Kidney (tissue), 14 donors: ENCODE results near the gene SORCS2. TPM values are rescaled to one million over a fixed set of nuclear protein-coding genes. Genes with fewer than 3 reads are reported as not detected.
A peak's percentile ranks its signal among the peaks of the same experiment; 100 is the strongest.

Experiments
- DNase-seq, 5 donors: peaks; one replicate each; pipeline ENCODE4 v3.0.0-alpha.2; 2013 to 2020
- FAIRE-seq: peaks from 2 replicates; lab custom pipeline; 2012; peaks lifted over from hg19 to GRCh38; lab: Jason Lieb, UNC
- H3K27ac ChIP-seq, 2 donors: one replicate each; pipeline ENCODE4 v1.7.0; 2013; ENCODE audit warnings: low read depth in 2 of 2, low read length in 2 of 2, inconsistent platforms in 1 of 2
- H3K27me3 ChIP-seq: one replicate; pipeline ENCODE4 v1.7.1; 2013; ENCODE audit warnings: low read length, inconsistent platforms; ENCODE audit not compliant: control insufficient read depth, insufficient read depth
- H3K36me3 ChIP-seq, 3 donors: one replicate each; pipeline versions ENCODE4 v1.7.0 to v1.7.1; 2013; ENCODE audit warnings: low read length in 3 of 3, control low read depth in 1 of 3, inconsistent platforms in 1 of 3; ENCODE audit not compliant: insufficient read depth in 3 of 3, control insufficient read depth in 2 of 3
- H3K4me1 ChIP-seq, 3 donors: one replicate each; pipeline versions ENCODE4 v1.7.0 to v1.7.1; 2013; ENCODE audit warnings: low read length in 3 of 3, inconsistent platforms in 1 of 3, low read depth in 1 of 3; ENCODE audit not compliant: control insufficient read depth in 2 of 3, insufficient read depth in 2 of 3
- H3K4me3 ChIP-seq, 3 donors: one replicate each; pipeline versions ENCODE4 v1.7.0 to v1.8.1; 2013; ENCODE audit warnings: low read length in 3 of 3, control low read depth in 1 of 3, inconsistent platforms in 1 of 3
- H3K9ac ChIP-seq, 3 donors: one replicate each; pipeline versions ENCODE4 v1.7.0 to v1.7.1; 2013; ENCODE audit warnings: low read length in 3 of 3, control low read depth in 1 of 3, inconsistent platforms in 1 of 3
- H3K9me3 ChIP-seq, 3 donors: one replicate each; pipeline versions ENCODE4 v1.7.0 to v1.7.1; 2013; ENCODE audit warnings: low read length in 3 of 3, control low read depth in 1 of 3, inconsistent platforms in 1 of 3; ENCODE audit not compliant: control insufficient read depth in 2 of 3, insufficient read depth in 1 of 3
- intact Hi-C: fragments of 100-400 bp; cut with DNase I; formaldehyde crosslinking; loops from one replicate; pipeline ENCODE4 v1.11.1; 2022
- polyA plus RNA-seq: library from polyadenylated mRNA; stranded (reverse); fragments of 350-450 nt; fragmentation: Illumina TruSeq; extraction: RNeasy Lipid Tissue Mini Kit (QIAGEN cat#74804); gene quantifications from one replicate; pipeline ENCODE4 v1.2.3, GENCODE V29; 2014; ENCODE audit warnings: low read depth, low replicate concordance; ENCODE audit not compliant: insufficient read depth
- total RNA-seq: library from RNA; stranded (reverse); fragmentation: NEBNext Ultra II Directional; extraction: Animal tissue kit (Norgen Biotek cat#: 25700); gene quantifications from one replicate; pipeline ENCODE4 v1.2.1, GENCODE V29; 2021
- TF ChIP-seq, protein P1 (sequence below): IDR thresholded peaks from 3 replicates; pipeline ENCODE4 v1.5.1; 2012; ENCODE audit warnings: mild to moderate bottlenecking, moderate library complexity, borderline replicate concordance; ENCODE audit not compliant: insufficient read depth; ENCODE audit errors: extremely low read depth
- donor health status: control.
- donor health status: control.
- donor health status: control.
- donor health status: control.
- donor health status: control.
- donor health status: DM: yes; HTN: yes; CAD: no.
- donor health status: Normal renal cell carcinoma (clear cell type).

The SORCS2 gene
- total and polyA plus RNA-seq, 2 donors from 2014 or later = 6.1 to 9.1 TPM

GRCh38 chr4:7190278-7190594 lies 2.1 kb upstream of the SORCS2 start:
- TF ChIP-seq, protein P1, sequence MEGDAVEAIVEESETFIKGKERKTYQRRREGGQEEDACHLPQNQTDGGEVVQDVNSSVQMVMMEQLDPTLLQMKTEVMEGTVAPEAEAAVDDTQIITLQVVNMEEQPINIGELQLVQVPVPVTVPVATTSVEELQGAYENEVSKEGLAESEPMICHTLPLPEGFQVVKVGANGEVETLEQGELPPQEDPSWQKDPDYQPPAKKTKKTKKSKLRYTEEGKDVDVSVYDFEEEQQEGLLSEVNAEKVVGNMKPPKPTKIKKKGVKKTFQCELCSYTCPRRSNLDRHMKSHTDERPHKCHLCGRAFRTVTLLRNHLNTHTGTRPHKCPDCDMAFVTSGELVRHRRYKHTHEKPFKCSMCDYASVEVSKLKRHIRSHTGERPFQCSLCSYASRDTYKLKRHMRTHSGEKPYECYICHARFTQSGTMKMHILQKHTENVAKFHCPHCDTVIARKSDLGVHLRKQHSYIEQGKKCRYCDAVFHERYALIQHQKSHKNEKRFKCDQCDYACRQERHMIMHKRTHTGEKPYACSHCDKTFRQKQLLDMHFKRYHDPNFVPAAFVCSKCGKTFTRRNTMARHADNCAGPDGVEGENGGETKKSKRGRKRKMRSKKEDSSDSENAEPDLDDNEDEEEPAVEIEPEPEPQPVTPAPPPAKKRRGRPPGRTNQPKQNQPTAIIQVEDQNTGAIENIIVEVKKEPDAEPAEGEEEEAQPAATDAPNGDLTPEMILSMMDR = no peak
- H3K36me3 ChIP-seq = no peaks in the 10 kb centered on the region
- no peak overlapping the region for H3K9ac ChIP-seq
- intact Hi-C loops = loop anchor here (10.0 kb wide), 1 partner anchor 105 kb away; no protein-coding TSS in a partner anchor
- H3K4me3 ChIP-seq = no peak overlapping the region
- H3K4me1 ChIP-seq = peaks cover 0 to 6% (median 0%) of the 10 kb centered on the region in 3 donors
- H3K27me3 ChIP-seq = peaks cover 6% of the 10 kb centered on the region
- H3K9me3 ChIP-seq = no peaks in the 10 kb centered on the region
- FAIRE-seq = no peak
- no peak for DNase-seq
- H3K27ac ChIP-seq = no peak overlapping the region

DNA sequence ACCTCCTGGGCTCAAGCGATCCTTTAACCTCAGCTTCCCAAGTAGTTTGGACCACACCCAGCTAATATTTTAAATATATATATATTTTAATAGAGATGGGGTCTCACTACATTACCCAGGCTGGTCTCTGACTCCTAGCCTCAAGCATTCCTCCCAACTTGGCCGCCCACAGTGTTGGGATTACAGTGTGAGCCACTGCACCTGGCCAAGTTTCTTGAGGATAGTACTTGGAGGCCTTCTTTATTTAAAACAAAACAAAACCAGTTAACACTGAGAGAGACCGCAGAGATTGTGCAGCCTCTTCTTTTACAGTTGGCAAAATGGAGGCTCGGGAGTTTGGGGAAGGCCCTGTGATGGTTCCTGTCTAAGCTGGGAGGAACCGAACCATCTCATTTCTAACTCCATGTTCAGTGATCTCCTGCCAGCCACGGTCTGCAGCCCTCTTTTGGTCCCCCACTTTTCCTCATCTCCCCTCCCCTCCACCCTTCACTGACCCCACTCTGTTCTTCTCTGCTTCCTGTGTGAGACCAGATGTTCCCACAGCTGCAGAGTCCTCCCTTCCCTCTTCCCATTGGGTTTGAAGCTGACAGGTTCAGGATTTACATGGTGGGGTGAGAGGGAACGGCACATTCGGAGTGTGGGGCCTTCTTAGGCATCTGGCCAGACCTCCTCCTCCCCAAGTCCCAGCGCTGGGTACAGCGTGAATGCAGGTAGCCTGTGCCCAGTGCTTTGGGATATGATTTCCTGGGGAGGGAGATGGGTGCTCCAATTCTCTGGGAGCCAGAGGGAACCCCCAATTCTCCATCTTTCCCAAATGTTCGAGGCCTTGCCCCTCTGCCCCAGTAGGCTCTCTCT lies 1.4 kb upstream of the SORCS2 start:
- intact Hi-C loops = loop anchor here (10.0 kb wide), 1 partner anchor 104 kb away; no protein-coding TSS in a partner anchor
- TF ChIP-seq, protein P1 = no peak
- FAIRE-seq (no peak), DNase-seq (peak in 3 of 5 donors; percentile 37 to 77 (median 41))
- H3K4me3 ChIP-seq = no peak overlapping the region
- H3K4me1 ChIP-seq = peaks cover 0 to 6% (median 0%) of the 10 kb centered on the region in 3 donors
- peaks cover 6% of the 10 kb centered on the region for H3K27me3 ChIP-seq
- no peak overlapping the region for H3K9ac ChIP-seq
- no peak overlapping the region for H3K27ac ChIP-seq
- H3K9me3 ChIP-seq = no peaks in the 10 kb centered on the region
- no peaks in the 10 kb centered on the region for H3K36me3 ChIP-seq

- Histone ChIP-seq H3K27me3 (peaks cover 6% of the 10 kb centered on the region), H3K9ac (no peak overlapping the region), H3K9me3 (no peaks in the 10 kb centered on the region), H3K4me3 (no peak overlapping the region), H3K36me3 (no peaks in the 10 kb centered on the region), H3K27ac (no peak overlapping the region), H3K4me1 (peaks cover 0 to 6% (median 0%) of the 10 kb centered on the region in 3 donors)
- DNase-seq (no peak), FAIRE-seq (no peak)
- TF ChIP-seq, protein P1 = no peak
- intact Hi-C loops = loop anchor here (10.0 kb wide), 1 partner anchor 103 kb away; no protein-coding TSS in a partner anchor
Measured at GRCh38 chr4:7191546-7192251, 639 bp upstream of the SORCS2 start.
